SK-N-MC (cell line): Measurements from ENCODE around the gene MSH5.

Source experiments
- EZH2 ChIP-seq: fragments of 200-600 bp; sonication (generic); IDR thresholded peaks from one replicate; pipeline ENCODE4 v1.6.1; 2017; ENCODE audit warnings: antibody characterized with exemption
- FOXP2 ChIP-seq: optimal IDR thresholded peaks from 2 replicates; pipeline ENCODE3; 2011; ENCODE audit warnings: mild to moderate bottlenecking, moderate library complexity; ENCODE audit not compliant: insufficient read depth; ENCODE audit errors: extremely low read length, control extremely low read depth
- POLR2AphosphoS5 ChIP-seq: IDR thresholded peaks from 2 replicates; pipeline ENCODE4 v1.6.1; 2012; ENCODE audit warnings: mild to moderate bottlenecking, low read depth, low read length, borderline replicate concordance

DNA sequence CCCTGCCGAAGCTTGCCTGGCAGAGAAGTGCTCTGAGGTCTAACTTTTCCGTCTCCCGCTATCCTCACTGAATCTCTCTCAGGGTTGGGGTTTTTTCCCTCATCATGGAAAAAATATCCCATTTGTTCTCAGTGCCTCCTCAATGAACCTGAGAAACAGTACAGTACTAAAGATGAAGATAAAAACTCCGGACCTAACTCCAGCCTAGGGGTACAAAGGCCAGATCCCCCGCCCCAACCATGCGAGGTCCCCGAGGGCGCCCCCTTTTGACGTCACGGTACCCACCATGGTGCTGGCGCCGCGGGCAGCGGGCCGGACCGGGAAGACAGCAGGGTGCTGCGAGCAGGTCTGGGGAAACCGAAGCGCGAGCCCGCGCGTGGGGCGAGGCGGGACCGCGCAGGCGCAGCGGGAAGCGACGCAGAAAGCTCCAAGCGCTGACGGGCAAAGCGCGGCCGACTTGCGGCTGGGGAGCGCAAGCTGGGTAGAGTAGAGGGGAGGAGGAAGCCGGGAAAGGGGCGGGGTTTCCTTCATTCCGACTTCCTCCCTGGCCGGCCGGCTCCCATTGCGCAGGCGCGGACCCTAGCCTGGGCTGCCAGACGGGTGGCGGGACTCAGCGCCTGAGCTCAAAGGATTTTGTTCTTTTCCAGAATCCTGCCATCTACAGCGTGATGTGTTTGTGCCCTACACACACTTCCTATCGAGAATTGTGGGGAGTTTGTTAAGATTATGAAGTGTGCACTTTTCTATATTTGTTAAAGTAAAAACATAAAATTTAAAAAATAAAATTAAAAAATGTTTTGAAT, 66.9 kb downstream of the MSH5 start, which contains the start of gene LSM2:
- TF ChIP-seq POLR2AphosphoS5 = peak; percentile 96
- no peak for TF ChIP-seq EZH2
- no peak for TF ChIP-seq FOXP2
